ENCODE data around the gene TAS2R4.

Gene TAS2R4

DNA sequence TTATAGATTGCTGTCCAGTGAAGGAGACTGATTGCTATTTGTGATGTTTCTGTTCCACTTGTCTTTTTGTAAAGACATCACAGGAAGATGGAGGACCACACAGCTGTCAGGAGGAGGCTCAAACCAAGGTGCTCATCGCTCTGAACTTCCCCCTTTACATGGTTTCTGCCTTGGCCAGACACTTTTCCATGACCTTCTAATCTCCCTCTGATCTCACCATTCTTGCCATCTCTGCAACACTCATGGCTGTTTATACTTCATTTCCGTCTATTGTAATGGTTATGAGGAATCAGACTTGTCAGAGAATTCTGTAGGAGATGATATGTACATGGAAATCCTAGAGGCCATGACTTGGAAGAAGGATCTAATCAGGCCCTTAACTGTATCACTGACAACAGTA, 11.8 kb downstream of the TAS2R4 start:
- Histone ChIP-seq H3K4me1 (ENCODE audit: insufficient read depth, low read length, severe bottlenecking) (no peaks in the 10 kb centered on the region), H3K9me3 (ENCODE audit: low read length) (no peaks in the 10 kb centered on the region), H2AFZ (ENCODE audit: low read length) (no peak overlapping the region), H3K9me2 (ENCODE audit: low read depth, low read length) (no peaks in the 10 kb centered on the region), H3K27me3 (ENCODE audit: insufficient read depth, low read length) (no peaks in the 10 kb centered on the region), H3K9ac (ENCODE audit: low read length) (no peak overlapping the region), H3K4me2 (ENCODE audit: low read length) (no peak overlapping the region), H3F3A (ENCODE audit: insufficient read depth, low read length) (no peaks in the 10 kb centered on the region), H4K20me1 (ENCODE audit: insufficient read depth, low read length) (no peaks in the 10 kb centered on the region), H3K36me3 (ENCODE audit: insufficient read depth, low read length) (no peaks in the 10 kb centered on the region), H3K4me3 (ENCODE audit: low read depth, low read length, poor library complexity, severe bottlenecking) (no peak overlapping the region), H3K79me2 (ENCODE audit: insufficient read depth, low read length) (no peaks in the 10 kb centered on the region), H3K27ac (ENCODE audit: low read depth, low read length, poor library complexity, severe bottlenecking) (no peak overlapping the region)
- TF ChIP-seq, protein P1, sequence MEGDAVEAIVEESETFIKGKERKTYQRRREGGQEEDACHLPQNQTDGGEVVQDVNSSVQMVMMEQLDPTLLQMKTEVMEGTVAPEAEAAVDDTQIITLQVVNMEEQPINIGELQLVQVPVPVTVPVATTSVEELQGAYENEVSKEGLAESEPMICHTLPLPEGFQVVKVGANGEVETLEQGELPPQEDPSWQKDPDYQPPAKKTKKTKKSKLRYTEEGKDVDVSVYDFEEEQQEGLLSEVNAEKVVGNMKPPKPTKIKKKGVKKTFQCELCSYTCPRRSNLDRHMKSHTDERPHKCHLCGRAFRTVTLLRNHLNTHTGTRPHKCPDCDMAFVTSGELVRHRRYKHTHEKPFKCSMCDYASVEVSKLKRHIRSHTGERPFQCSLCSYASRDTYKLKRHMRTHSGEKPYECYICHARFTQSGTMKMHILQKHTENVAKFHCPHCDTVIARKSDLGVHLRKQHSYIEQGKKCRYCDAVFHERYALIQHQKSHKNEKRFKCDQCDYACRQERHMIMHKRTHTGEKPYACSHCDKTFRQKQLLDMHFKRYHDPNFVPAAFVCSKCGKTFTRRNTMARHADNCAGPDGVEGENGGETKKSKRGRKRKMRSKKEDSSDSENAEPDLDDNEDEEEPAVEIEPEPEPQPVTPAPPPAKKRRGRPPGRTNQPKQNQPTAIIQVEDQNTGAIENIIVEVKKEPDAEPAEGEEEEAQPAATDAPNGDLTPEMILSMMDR (IDR thresholded peaks at IDR 0.05; ENCODE audit: low read length) = no peak
- TF ChIP-seq EZH2 (IDR thresholded peaks at IDR 0.05; ENCODE audit: borderline replicate concordance, low read length) = no peak

DNA sequence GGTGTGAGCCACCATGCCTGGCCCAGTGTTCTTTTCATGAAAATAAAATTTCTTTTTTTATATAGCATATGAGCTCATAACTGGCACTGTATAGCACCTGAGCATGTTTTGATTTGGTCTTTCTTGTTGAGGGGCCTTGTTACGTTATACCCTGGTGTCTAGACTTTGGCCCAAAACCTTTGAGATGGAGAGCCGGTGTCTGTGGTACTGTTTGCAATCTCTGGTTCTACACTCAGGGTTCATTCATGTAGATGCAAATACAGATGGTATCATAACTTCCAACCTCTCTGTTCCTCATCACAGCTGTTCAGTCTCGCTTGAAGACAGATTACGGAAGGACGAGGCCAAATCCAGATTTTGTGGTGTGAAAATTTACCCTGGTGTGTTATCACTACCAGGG, 13.4 kb downstream of the TAS2R4 start, which contains the start of gene TAS2R5:
TAS2R5 (plus strand) TSS at position 301 of the 400 bp plus-strand sequence. CDS start 145 bp downstream, outside the sequence.
- H4K20me1 ChIP-seq (ENCODE audit: insufficient read depth, low read length) = no peaks in the 10 kb centered on the region
- no peaks in the 10 kb centered on the region for H3K36me3 ChIP-seq (ENCODE audit: insufficient read depth, low read length)
- no peaks in the 10 kb centered on the region for H3K79me2 ChIP-seq (ENCODE audit: insufficient read depth, low read length)
- no peak within 1 kb of the TSS for H2AFZ ChIP-seq (ENCODE audit: low read length)
- H3K27me3 ChIP-seq (ENCODE audit: insufficient read depth, low read length) = no peaks in the 10 kb centered on the region
- no peak within 1 kb of the TSS for H3K4me3 ChIP-seq (ENCODE audit: low read depth, low read length, poor library complexity, severe bottlenecking)
- no peak within 1 kb of the TSS for H3K27ac ChIP-seq (ENCODE audit: low read depth, low read length, poor library complexity, severe bottlenecking)
- no peaks in the 10 kb centered on the region for H3K9me3 ChIP-seq (ENCODE audit: low read length)
- H3K9me2 ChIP-seq (ENCODE audit: low read depth, low read length) = no peaks in the 10 kb centered on the region
- H3F3A ChIP-seq (ENCODE audit: insufficient read depth, low read length) = no peaks in the 10 kb centered on the region
- H3K9ac ChIP-seq (ENCODE audit: low read length) = no peak within 1 kb of the TSS
- H3K4me1 ChIP-seq (ENCODE audit: insufficient read depth, low read length, severe bottlenecking) = no peaks in the 10 kb centered on the region
- TF ChIP-seq EZH2 (IDR thresholded peaks at IDR 0.05; ENCODE audit: borderline replicate concordance, low read length) = no peak
- TF ChIP-seq, protein P1 (IDR thresholded peaks at IDR 0.05; ENCODE audit: low read length) = no peak
- no peak within 1 kb of the TSS for H3K4me2 ChIP-seq (ENCODE audit: low read length)

DNA sequence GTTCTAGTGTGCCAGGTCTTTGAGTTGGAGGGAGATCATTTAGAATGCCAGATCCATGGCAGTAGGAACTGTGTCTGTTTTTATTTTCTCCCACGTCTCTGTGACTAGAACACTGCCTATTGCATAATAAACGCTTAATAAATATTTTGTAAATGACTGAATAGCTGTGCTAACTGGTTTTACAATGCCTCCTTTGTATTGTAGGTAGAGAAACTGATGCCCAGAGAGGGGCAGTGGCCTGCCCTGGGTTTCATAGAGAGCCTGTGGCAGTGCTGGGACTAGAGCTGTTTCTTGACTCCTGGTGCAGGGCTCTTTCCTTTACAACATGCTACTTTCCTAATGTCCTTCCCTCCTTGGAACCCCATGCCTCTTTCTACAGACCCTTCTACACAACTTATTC, 16.1 kb downstream of the TAS2R4 start:
- Histone ChIP-seq H4K20me1 (ENCODE audit: insufficient read depth, low read length) (no peaks in the 10 kb centered on the region), H3K27me3 (ENCODE audit: insufficient read depth, low read length) (no peaks in the 10 kb centered on the region), H3K4me2 (ENCODE audit: low read length) (no peak overlapping the region), H3K9me3 (ENCODE audit: low read length) (no peaks in the 10 kb centered on the region), H3K27ac (ENCODE audit: low read depth, low read length, poor library complexity, severe bottlenecking) (no peak overlapping the region), H3K9me2 (ENCODE audit: low read depth, low read length) (no peaks in the 10 kb centered on the region), H2AFZ (ENCODE audit: low read length) (no peak overlapping the region), H3K36me3 (ENCODE audit: insufficient read depth, low read length) (no peaks in the 10 kb centered on the region), H3K4me1 (ENCODE audit: insufficient read depth, low read length, severe bottlenecking) (no peaks in the 10 kb centered on the region), H3K4me3 (ENCODE audit: low read depth, low read length, poor library complexity, severe bottlenecking) (no peak overlapping the region), H3F3A (ENCODE audit: insufficient read depth, low read length) (no peaks in the 10 kb centered on the region), H3K79me2 (ENCODE audit: insufficient read depth, low read length) (no peaks in the 10 kb centered on the region), H3K9ac (ENCODE audit: low read length) (no peak overlapping the region)
- TF ChIP-seq, protein P1 (IDR thresholded peaks at IDR 0.05; ENCODE audit: low read length) = no peak
- TF ChIP-seq EZH2 (IDR thresholded peaks at IDR 0.05; ENCODE audit: borderline replicate concordance, low read length) = no peak

All from OCI-LY1 (cell line).